Cardiac muscle cell (in vitro differentiated cells and primary cell): ENCODE results near the gene KDM4B. TPM values are rescaled to one million over a fixed set of nuclear protein-coding genes. Genes with fewer than 3 reads are reported as not detected.

ENCODE experiments used
- DNase-seq, 2 donors: peaks; one replicate each; pipeline versions ENCODE4 v3.0.0 to v3.0.0-alpha.2; 2010 to 2017; ENCODE audit warnings: low read depth in 1 of 2, low spot score in 1 of 2
- H3K27ac ChIP-seq: fragments of 200-600 bp; sonication (generic); 2 replicates; pipeline ENCODE4 v1.5.1; 2016
- H3K27me3 ChIP-seq: fragments of 200-600 bp; sonication (generic); 2 replicates; pipeline ENCODE4 v1.6.0; 2016; ENCODE audit warnings: control low read depth
- H3K36me3 ChIP-seq: fragments of 200-600 bp; sonication (generic); 2 replicates; pipeline ENCODE4 v1.5.1; 2016; ENCODE audit warnings: control low read depth
- H3K4me1 ChIP-seq: fragments of 200-600 bp; sonication (generic); 2 replicates; pipeline ENCODE4 v1.8.1; 2017; ENCODE audit warnings: low read depth, mild to moderate bottlenecking, mixed run types
- H3K4me3 ChIP-seq: fragments of 200-600 bp; sonication (generic); 2 replicates; pipeline ENCODE4 v1.5.1; 2016; ENCODE audit warnings: mild to moderate bottlenecking
- H3K9me3 ChIP-seq: fragments of 200-600 bp; sonication (generic); 2 replicates; pipeline ENCODE4 v1.5.1; 2017; ENCODE audit warnings: low read depth, mild to moderate bottlenecking, control low read depth
- polyA plus RNA-seq: library from polyadenylated mRNA; unstranded; fragments of >200 nt; fragmentation: Nextera tagmentation; extraction: Ambion mirVana; gene quantifications from 2 replicates; pipeline ENCODE4 v1.2.1, GENCODE V29; 2016
- total RNA-seq: library from RNA; depleted of rRNA; stranded (reverse); fragments of >200 nt; gene quantifications from 2 replicates; pipeline ENCODE4 v1.2.3, GENCODE V29; 2016
- TF ChIP-seq, protein P1 (sequence below): IDR thresholded peaks from 2 replicates; pipeline ENCODE4 v1.5.1; 2012; ENCODE audit warnings: low read depth, mild to moderate bottlenecking, low read length

Gene KDM4B
- total RNA-seq, result 58.5 and 90.6 TPM in 2 replicates
- 74.6 and 79.5 TPM in 2 replicates for polyA plus RNA-seq

DNA sequence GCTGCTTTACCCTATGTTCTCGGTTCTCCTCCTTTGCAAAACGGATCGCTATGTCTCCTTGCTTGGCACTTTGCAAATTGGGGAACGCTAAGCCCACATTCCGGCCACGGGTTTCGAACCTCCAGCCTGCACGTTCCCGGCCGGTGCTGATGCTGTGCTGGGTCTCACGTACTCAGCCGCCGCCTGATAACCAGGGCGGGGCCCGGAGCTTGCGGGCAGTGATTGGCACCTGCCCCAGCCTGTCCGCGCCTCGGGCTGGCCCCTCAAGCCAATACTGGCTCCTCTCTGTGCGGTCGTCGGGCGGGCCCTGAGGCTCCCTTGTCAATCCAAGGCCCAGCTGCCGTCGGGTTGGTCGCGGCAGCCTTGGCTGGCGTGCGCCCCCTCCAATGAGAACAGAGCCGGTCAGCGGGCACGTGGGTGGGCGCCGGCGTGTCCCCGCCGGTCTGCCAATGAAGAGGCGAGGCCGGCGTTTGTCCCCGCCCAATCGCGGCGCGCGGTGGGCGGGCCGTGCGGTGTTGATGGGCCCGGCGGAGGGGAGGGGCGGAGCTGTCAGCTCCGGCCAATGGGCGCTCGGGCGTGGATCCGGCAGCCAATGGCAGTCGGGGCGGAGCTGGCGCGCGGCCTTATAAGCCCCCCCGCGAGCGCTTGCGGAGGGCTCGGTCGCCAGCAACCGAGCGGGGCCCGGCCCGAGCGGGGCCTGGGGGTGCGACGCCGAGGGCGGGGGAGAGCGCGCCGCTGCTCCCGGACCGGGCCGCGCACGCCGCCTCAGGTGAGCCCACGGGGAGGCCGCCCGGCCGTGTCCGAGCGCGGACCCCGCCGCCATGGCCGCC is at the start of gene KDM4B:
KDM4B (plus strand) TSS at position 652 of the 830 bp plus-strand sequence. CDS start 63,778 bp downstream, outside the sequence.
- no peaks in the 10 kb centered on the region for H3K4me1 ChIP-seq
- TF ChIP-seq, protein P1, sequence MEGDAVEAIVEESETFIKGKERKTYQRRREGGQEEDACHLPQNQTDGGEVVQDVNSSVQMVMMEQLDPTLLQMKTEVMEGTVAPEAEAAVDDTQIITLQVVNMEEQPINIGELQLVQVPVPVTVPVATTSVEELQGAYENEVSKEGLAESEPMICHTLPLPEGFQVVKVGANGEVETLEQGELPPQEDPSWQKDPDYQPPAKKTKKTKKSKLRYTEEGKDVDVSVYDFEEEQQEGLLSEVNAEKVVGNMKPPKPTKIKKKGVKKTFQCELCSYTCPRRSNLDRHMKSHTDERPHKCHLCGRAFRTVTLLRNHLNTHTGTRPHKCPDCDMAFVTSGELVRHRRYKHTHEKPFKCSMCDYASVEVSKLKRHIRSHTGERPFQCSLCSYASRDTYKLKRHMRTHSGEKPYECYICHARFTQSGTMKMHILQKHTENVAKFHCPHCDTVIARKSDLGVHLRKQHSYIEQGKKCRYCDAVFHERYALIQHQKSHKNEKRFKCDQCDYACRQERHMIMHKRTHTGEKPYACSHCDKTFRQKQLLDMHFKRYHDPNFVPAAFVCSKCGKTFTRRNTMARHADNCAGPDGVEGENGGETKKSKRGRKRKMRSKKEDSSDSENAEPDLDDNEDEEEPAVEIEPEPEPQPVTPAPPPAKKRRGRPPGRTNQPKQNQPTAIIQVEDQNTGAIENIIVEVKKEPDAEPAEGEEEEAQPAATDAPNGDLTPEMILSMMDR, result no peak
- peak within 1 kb of the TSS; percentile 81 for H3K27ac ChIP-seq
- H3K9me3 ChIP-seq, result no peaks in the 10 kb centered on the region
- peak; percentile 99 to 100 for DNase-seq
- H3K27me3 ChIP-seq, result no peaks in the 10 kb centered on the region
- no peaks in the 10 kb centered on the region for H3K36me3 ChIP-seq
- peak within 1 kb of the TSS; percentile 95 for H3K4me3 ChIP-seq

DNA sequence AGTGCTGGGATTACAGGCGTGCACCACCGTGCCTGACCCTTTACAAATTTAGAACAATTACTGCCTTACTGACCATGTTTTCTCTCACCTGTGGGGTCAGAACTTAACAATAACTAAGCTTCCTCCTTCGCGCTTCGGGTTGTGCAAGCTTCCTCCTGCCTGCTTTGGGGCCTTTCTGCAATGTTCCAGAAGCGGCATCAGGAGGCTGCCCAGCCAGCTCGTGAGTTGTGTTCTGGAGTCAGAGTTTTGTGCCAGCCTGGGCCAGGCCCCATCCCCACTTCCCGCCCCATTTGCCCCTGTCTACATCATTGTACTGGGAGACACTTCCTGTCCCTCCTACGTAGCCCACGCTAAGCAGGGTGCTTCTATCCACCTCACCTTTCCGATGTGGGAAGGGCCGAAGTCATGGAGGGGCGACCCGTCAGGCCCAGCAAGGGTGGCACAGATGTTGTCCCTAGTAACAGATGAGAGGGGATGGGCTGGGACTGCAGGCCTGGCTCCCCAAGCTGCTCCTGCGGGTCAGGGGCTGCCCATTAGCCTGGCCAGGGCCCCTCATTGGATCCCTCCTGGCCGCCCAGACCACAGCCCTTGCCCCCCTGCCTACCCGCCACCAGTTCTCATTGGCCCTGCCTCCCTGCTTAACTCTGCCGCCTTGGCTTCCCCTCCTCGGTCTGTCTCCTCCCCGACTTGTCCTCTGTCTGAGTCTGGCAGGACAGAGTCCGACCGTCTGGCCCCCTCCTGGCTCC is 46.2 kb upstream of the KDM4B start:
- no peaks in the 10 kb centered on the region for H3K4me1 ChIP-seq
- H3K27me3 ChIP-seq, result no peaks in the 10 kb centered on the region
- peak overlapping the region; percentile 17 for H3K27ac ChIP-seq
- DNase-seq, result no peak
- H3K4me3 ChIP-seq, result no peak overlapping the region
- TF ChIP-seq, protein P1, result no peak
- no peaks in the 10 kb centered on the region for H3K9me3 ChIP-seq
- H3K36me3 ChIP-seq, result no peaks in the 10 kb centered on the region

DNA sequence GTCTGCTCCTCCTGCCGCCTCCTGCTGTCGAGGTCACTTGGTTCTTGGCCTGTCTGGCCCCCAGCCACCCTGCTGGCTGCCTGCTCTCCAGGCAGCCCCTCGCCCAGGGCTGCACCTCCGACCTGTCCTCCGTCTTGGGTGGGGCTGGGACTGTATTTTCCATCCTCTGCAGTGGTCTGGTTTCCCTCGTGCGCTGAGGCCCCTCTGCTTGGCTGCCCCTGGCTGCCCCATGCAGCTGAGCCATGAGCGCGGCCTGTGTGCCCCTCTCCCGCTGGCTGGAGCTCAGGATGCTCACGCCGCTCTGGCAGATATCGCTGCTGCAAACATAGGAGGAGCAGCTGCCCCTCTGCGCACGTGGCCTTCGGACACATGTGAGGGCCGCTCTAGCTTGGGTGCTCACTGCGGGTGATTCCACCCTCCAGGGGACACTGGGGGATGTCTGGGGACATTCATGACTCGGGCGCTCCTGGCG is 45.6 kb upstream of the KDM4B start:
- Histone ChIP-seq H3K4me3 (no peak overlapping the region), H3K4me1 (no peaks in the 10 kb centered on the region), H3K36me3 (no peaks in the 10 kb centered on the region), H3K27me3 (no peaks in the 10 kb centered on the region), H3K9me3 (no peaks in the 10 kb centered on the region), H3K27ac (peak overlapping the region; percentile 17)
- TF ChIP-seq, protein P1, result no peak
- no peak for DNase-seq

DNA sequence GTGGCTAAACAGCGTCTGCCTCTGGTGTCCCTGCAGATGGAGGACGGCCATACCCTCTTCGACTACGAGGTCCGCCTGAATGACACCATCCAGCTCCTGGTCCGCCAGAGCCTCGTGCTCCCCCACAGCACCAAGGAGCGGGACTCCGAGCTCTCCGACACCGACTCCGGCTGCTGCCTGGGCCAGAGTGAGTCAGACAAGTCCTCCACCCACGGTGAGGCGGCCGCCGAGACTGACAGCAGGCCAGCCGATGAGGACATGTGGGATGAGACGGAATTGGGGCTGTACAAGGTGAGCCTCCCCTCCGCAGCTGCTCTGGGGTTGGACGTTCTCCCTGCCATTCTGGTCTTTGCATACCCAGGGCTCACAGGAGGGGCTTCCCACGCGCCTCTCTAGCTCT is 39.7 kb upstream of the KDM4B start:
- DNase-seq, result peak in 1 of 2 donors; percentile 54
- H3K9me3 ChIP-seq, result no peaks in the 10 kb centered on the region
- H3K27ac ChIP-seq, result no peak overlapping the region
- no peaks in the 10 kb centered on the region for H3K36me3 ChIP-seq
- no peaks in the 10 kb centered on the region for H3K4me1 ChIP-seq
- no peak overlapping the region for H3K4me3 ChIP-seq
- TF ChIP-seq, protein P1, result no peak
- H3K27me3 ChIP-seq, result no peaks in the 10 kb centered on the region

DNA sequence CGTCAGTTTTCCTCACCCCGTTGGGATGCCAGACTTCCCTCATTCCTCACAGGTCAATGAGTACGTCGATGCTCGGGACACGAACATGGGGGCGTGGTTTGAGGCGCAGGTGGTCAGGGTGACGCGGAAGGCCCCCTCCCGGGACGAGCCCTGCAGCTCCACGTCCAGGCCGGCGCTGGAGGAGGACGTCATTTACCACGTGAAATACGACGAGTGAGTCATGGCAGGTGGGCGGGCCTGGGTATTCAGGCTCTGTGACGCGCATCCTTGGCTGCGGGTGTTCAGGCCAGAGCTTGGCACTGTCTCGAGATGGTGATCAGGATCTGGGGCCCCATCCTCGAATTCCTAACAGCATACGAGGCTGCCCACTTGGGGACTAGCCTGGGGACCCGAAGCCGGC is 38.2 kb upstream of the KDM4B start:
- Histone ChIP-seq H3K36me3 (no peaks in the 10 kb centered on the region), H3K9me3 (no peaks in the 10 kb centered on the region), H3K27ac (no peak overlapping the region), H3K27me3 (no peaks in the 10 kb centered on the region), H3K4me3 (no peak overlapping the region), H3K4me1 (no peaks in the 10 kb centered on the region)
- no peak for DNase-seq
- TF ChIP-seq, protein P1, result no peak
